K562 (cell line): Measurements from ENCODE around the gene SHISAL2A. TPM values are rescaled to one million over a fixed set of nuclear protein-coding genes. Genes with fewer than 3 reads are reported as not detected.

Experiments
- CBFB ChIP-seq: sonication (generic); formaldehyde crosslinking; IDR thresholded peaks from 2 replicates; pipeline ENCODE4 v1.4.0; 2020; ENCODE audit warnings: mild to moderate bottlenecking, missing genetic modification reagents
- CBX1 ChIP-seq: sonication (generic); IDR thresholded peaks from 2 replicates; pipeline ENCODE4 v1.6.1; 2016; ENCODE audit warnings: antibody characterized with exemption, low read depth, mild to moderate bottlenecking
- CHD4 ChIP-seq: fragments of 200-600 bp; sonication (generic); IDR thresholded peaks from 3 replicates; pipeline ENCODE4 v1.6.1; 2012; ENCODE audit warnings: low read depth, mild to moderate bottlenecking, mixed read lengths, low read length, inconsistent platforms; ENCODE audit not compliant: insufficient read depth, insufficient replicate concordance, poor library complexity, severe bottlenecking
- CREB3 ChIP-seq: fragments of 450-650 bp; conservative IDR thresholded peaks from 2 replicates; pipeline ENCODE4 v1.6.1; 2016; ENCODE audit warnings: missing genetic modification characterization, low read depth, mild to moderate bottlenecking, missing compliant biosample characterization, moderate library complexity
- ELK3 ChIP-seq: fragments of 450-650 bp; formaldehyde crosslinking; IDR thresholded peaks from 2 replicates; pipeline ENCODE4 v1.4.0; 2020; ENCODE audit warnings: mild to moderate bottlenecking
- GABPB1 ChIP-seq: sonication (generic); formaldehyde crosslinking; IDR thresholded peaks from 2 replicates; pipeline ENCODE4 v1.8.0; 2022; ENCODE audit warnings: mild to moderate bottlenecking, missing genetic modification reagents
- HNRNPH1 ChIP-seq: fragments of 200-400 bp; formaldehyde crosslinking; optimal IDR thresholded peaks from 2 replicates; pipeline ENCODE3; 2017; ENCODE audit warnings: low read depth, mild to moderate bottlenecking, low read length, moderate library complexity
- HNRNPL ChIP-seq: fragments of 200-400 bp; formaldehyde crosslinking; IDR thresholded peaks from 2 replicates; pipeline ENCODE4 v1.6.1; 2017; ENCODE audit warnings: low read depth, mild to moderate bottlenecking, low read length
- KDM2B ChIP-seq: fragments of 250-450 bp; sonication (Bioruptor Pico); IDR thresholded peaks from 2 replicates; pipeline ENCODE4 v1.8.0; 2021; ENCODE audit warnings: mild to moderate bottlenecking, moderate library complexity
- KLF16 ChIP-seq: IDR thresholded peaks from 2 replicates; pipeline ENCODE4 v1.6.1; 2016; ENCODE audit warnings: antibody characterized with exemption
- MAZ ChIP-seq, 2 experiments: fragments of 450-650 bp in 1 of 2; sonication (generic) in 1 of 2; formaldehyde crosslinking; IDR thresholded peaks in 1 of 2; conservative IDR thresholded peaks in 1 of 2; 2 replicates each; pipeline versions ENCODE4 v1.4.0 to v1.5.0; 2020; ENCODE audit warnings: mild to moderate bottlenecking in 1 of 2, missing genetic modification reagents in 1 of 2
- MTA1 ChIP-seq: fragments of 450-650 bp; IDR thresholded peaks from 2 replicates; pipeline ENCODE4 v1.6.1; 2017; ENCODE audit warnings: borderline replicate concordance
- MTA2 ChIP-seq: fragments of 450-650 bp; IDR thresholded peaks from 2 replicates; pipeline ENCODE4 v1.6.1; 2016; ENCODE audit warnings: low read depth
- NCOA2 ChIP-seq, 2 experiments: fragments of 450-650 bp; IDR thresholded peaks; 2 replicates each; pipeline ENCODE4 v1.6.1; 2018; ENCODE audit warnings: mild to moderate bottlenecking in 2 of 2, moderate library complexity in 1 of 2; ENCODE audit not compliant: partially characterized antibody in 2 of 2
- NR2C1 ChIP-seq, 2 experiments: fragments of 450-650 bp; IDR thresholded peaks; 2 replicates each; pipeline ENCODE4 v1.6.1; 2017; ENCODE audit warnings: mild to moderate bottlenecking in 2 of 2, antibody characterized with exemption in 1 of 2, inconsistent platforms in 1 of 2, missing compliant biosample characterization in 1 of 2, missing genetic modification characterization in 1 of 2
- NUFIP1 ChIP-seq: fragments of 450-650 bp; IDR thresholded peaks from 2 replicates; pipeline ENCODE4 v1.6.1; 2018; ENCODE audit not compliant: partially characterized antibody
- THAP12 ChIP-seq: fragments of 250-450 bp; sonication (Bioruptor Pico); IDR thresholded peaks from 2 replicates; pipeline ENCODE4 v1.9.0; 2021; ENCODE audit warnings: mild to moderate bottlenecking, inconsistent platforms
- U2AF1 ChIP-seq: fragments of 200-400 bp; formaldehyde crosslinking; optimal IDR thresholded peaks from 2 replicates; pipeline ENCODE3; 2017; ENCODE audit warnings: mild to moderate bottlenecking, low read depth, low read length, moderate library complexity
- YBX1 ChIP-seq: fragments of 450-650 bp; IDR thresholded peaks from 2 replicates; pipeline ENCODE4 v1.7.1; 2016; ENCODE audit warnings: mild to moderate bottlenecking
- YY1 ChIP-seq, 3 experiments: IDR thresholded peaks; 2 replicates each; pipeline ENCODE4 v1.6.1; 2011; ENCODE audit warnings: low read length in 2 of 3, mild to moderate bottlenecking in 2 of 3, moderate library complexity in 2 of 3, borderline replicate concordance in 1 of 3, control low read depth in 1 of 3, low read depth in 1 of 3; ENCODE audit not compliant: insufficient read depth in 3 of 3, insufficient replicate concordance in 2 of 3, control insufficient read depth in 1 of 3, insufficient read length in 1 of 3; ENCODE audit errors: extremely low read depth in 1 of 3
- ZKSCAN8 ChIP-seq: fragments of 200-800 bp; sonication (Bioruptor generic); IDR thresholded peaks from 2 replicates; pipeline ENCODE4 v1.6.1; 2016; ENCODE audit warnings: missing genetic modification characterization, missing compliant biosample characterization
- ZNF174 ChIP-seq: fragments of 250-450 bp; sonication (Bioruptor Pico); IDR thresholded peaks from 2 replicates; pipeline ENCODE4 v1.4.0; 2020; ENCODE audit warnings: mild to moderate bottlenecking
- ZNF408 ChIP-seq: fragments of 250-450 bp; sonication (Bioruptor Pico); IDR thresholded peaks from 2 replicates; pipeline ENCODE4 v1.4.0; 2020; ENCODE audit warnings: low read depth, mild to moderate bottlenecking, moderate library complexity
- polyA plus RNA-seq, 8 experiments: library from polyadenylated mRNA; depleted of rRNA in 4 of 8; stranded (reverse) in 5 of 8; unstranded in 3 of 8; fragments of >200 nt; fragmentation: Nextera tagmentation in 2 of 8; fragmentation: Illumina TruSeq in 1 of 8; extraction: Ambion mirVana in 2 of 8; extraction: Trizol in 1 of 8; gene quantifications; 2 replicates each; pipeline versions ENCODE4 v1.2.1 to v1.2.3, GENCODE V29; 2011 to 2014; ENCODE audit warnings: inconsistent platforms in 1 of 8, missing spikeins in 1 of 8
- total RNA-seq, 7 experiments: library from RNA; depleted of rRNA in 6 of 7; stranded (reverse); fragments of >200 nt in 6 of 7; fragmentation: Illumina TruSeq in 2 of 7; extraction: Trizol in 2 of 7; gene quantifications; 2 replicates each; pipeline versions ENCODE4 v1.2.1 to v1.2.3, GENCODE V29; 2011 to 2021; ENCODE audit warnings: low replicate concordance in 1 of 7

Gene SHISAL2A
- total and polyA plus RNA-seq, 9 of the 15 experiments (the other 6 are each of a cell fraction or from before 2014, with no cell fraction given): 0.11 TPM; not detected in 8

- TF ChIP-seq MAZ (CRISPR knock-in tag; conservative IDR thresholded peaks at IDR 0.05 in 1 of 2, IDR thresholded peaks at IDR 0.05 in 1 of 2): peak; percentile 82 to 93
- TF ChIP-seq ZNF174 (CRISPR knock-in tag): no peak
- no peak; the same call in 1 of the 2 replicates for TF ChIP-seq KDM2B (CRISPR knock-in tag)
- no peak for TF ChIP-seq NUFIP1
- TF ChIP-seq U2AF1: no peak
- TF ChIP-seq ZKSCAN8 (CRISPR knock-in tag): peak; percentile 88
- peak; percentile 89 for TF ChIP-seq CBX1
- TF ChIP-seq THAP12 (CRISPR knock-in tag): no peak
- TF ChIP-seq CHD4: no peak
- 0 out of 2 replicates have a peak, but pooled peaks have one; percentile 79 for TF ChIP-seq CBFB (CRISPR knock-in tag)
- TF ChIP-seq YBX1: no peak
- no peak for TF ChIP-seq HNRNPH1
- peak; percentile 85 for TF ChIP-seq GABPB1
- TF ChIP-seq MTA1: no peak
- peak; percentile 59 to 94 (median 87) for TF ChIP-seq YY1 (IDR thresholded peaks at IDR 0.05; ENCODE audit: borderline replicate concordance in 1 of 3, control insufficient read depth in 1 of 3, extremely low read depth in 1 of 3, insufficient read depth in 3 of 3, insufficient read length in 1 of 3, insufficient replicate concordance in 2 of 3, low read depth in 1 of 3, low read length in 2 of 3)
- no peak for TF ChIP-seq KLF16
- peak; percentile 50; the same call in 1 of the 2 replicates for TF ChIP-seq NR2C1 (IDR thresholded peaks at IDR 0.05)
- TF ChIP-seq NR2C1 (tag; IDR thresholded peaks at IDR 0.05): no peak; the same call in 1 of the 2 replicates
- TF ChIP-seq MTA2: no peak
- no peak for TF ChIP-seq NCOA2 (IDR thresholded peaks at IDR 0.05; ENCODE audit: partially characterized antibody in 2 of 2)
- no peak for TF ChIP-seq ELK3 (CRISPR knock-in tag)
- no peak for TF ChIP-seq ZNF408 (CRISPR knock-in tag)
- TF ChIP-seq HNRNPL: no peak
- peak; percentile 61 for TF ChIP-seq CREB3
Observed at GRCh38 chr1:52697795-52698674, 65.1 kb downstream of the SHISAL2A start, which contains the start of gene COA7 (continued).
